Right ventricle myocardium superior (tissue), 1 donor: ENCODE results near the gene IGSF23. TPM values are rescaled to one million over a fixed set of nuclear protein-coding genes. Genes with fewer than 3 reads are reported as not detected.
A peak's percentile ranks its signal among the peaks of the same experiment; 100 is the strongest.
"Not testable (repeated sequence)": the region's sequence is repeated elsewhere in the genome, so short reads cannot be mapped to it uniquely, and the experiment has no call there.

ENCODE experiments used
- ATAC-seq: fragments of 200-7000 bp; cut with Tn5 transposase; one replicate; pipeline ENCODE4 v1.9.1; 2020; ENCODE audit warnings: mild to moderate bottlenecking; ENCODE audit not compliant: poor library complexity
- DNase-seq: peaks from one replicate; pipeline ENCODE4 v3.0.0-alpha.2; 2020
- intact Hi-C: fragments of 100-400 bp; cut with DNase I; formaldehyde crosslinking; loops from one replicate; pipeline ENCODE4 v1.11.2; 2022
- total RNA-seq: library from RNA; stranded (reverse); fragmentation: NEBNext Ultra II Directional; extraction: Animal tissue kit (Norgen Biotek cat#: 25700); gene quantifications from one replicate; pipeline ENCODE4 v1.2.1, GENCODE V29; 2021
- donor health status: DM: no; HTN: yes; CAD: no; lungs with severe emphysema.

IGSF23 gene
- total RNA-seq, 1 donor from 2014 or later, result not detected

DNA sequence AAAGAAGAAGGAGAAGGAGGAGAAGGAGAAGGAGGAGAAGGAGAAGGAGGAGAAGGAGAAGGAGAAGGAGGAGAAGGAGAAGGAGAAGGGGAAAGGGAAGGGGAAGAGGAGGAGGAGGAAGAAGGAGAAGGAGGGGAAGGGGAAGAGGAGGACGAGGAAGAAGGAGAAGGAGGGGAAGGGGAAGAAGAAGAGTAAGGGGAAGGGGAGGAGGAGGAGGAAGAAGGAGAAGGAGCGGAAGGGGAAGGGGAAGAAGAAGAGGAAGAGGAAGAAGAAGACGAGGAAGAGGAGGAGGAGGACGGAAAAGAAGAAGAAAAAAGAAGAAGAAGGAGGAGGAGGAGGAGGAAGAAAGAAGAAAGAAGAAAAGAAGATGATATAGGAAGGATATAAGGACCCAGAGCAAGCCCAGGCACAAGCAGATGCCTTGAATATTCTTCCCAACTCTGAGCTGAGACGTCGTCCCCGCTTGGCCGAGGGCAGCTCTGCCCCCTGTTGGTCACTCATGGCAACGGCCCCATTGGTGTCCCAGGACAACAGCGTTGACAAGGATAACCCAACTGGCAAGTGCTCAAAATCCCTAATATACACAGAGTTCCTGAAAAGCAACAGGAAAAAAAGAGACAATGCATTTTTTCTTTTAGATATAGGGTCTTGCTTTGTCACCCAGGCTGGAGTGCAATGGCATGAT, 30.6 kb upstream of the IGSF23 start:
- DNase-seq, result no peak

DNA sequence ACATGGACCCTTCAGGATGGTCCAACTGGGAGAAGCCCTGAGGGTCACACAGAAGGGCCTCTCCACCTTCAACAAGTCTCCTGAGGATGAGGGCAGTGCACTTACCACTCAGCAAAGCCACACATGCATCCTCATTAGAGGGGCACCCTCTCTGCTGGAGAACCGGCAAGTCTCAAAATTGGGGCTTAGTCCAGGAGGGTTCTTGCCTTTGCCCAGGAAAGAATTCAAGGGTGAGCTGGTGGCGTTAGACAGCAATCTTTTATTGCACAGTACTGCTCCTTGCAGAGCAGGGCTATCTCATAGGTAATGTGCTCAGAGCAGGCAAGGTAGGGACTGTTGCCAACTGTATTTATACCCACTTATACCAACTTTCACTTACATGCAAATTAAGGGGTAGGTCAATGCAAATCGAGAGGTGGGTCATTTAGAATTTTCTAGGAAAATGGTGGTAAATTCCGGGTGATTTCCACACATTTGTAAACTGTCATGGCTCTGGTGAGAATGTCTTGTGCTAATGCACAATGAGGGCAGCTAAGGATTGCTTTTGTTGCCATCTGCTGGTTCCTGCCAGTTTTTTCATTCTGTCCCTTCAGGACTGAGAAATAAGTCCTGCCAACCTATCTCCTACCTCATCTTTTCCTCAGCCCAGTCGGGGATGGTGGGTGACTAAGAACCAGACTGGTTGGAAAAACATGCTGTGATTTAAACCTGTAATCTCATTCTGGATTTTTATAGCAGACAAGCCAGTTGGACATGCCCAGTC, 27.8 kb upstream of the IGSF23 start:
- intact Hi-C loops, result no loop called here
- DNase-seq (no peak), ATAC-seq (no peak)

More for the DNA sequence above, 30.6 kb upstream of the IGSF23 start:
- intact Hi-C loops, result no loop called here
- ATAC-seq, result no peak

DNA sequence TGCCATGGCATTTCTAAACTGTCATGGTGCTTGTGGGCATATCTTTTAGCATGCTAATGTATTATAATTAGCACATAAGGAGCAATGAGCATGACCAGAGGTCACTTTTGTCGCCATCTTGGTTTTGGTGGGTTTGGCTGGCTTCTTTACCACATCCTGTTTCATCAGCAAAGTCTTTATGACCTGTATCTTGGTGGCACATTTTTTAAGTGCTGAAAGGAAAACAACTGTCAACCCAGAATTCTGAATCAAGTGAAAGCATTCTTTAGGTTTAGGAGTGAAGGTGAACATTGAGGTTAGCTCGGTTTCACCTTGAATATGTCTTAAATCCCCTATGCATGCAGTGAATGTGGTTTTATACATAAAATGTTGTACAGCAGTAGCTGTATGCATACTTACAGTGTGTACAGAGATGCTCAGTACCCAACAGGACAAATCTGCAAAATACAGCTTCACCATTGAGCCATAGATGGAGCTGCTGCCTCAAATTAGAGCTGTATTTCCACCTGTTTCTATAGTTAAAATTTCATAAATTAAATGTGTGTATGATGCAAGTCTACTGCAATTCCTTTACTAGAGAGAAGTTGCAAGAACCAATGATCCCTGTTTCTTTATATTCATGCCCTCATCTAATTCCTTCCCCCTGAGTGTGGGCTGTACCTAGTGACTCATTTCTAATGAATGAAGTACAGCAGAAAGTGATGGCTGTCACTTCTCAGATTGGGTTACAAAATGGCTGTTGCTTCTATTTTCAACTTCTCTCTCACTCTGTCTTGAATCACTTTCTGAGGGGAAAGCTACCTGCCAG, 25.2 kb upstream of the IGSF23 start:
- no peak for ATAC-seq
- intact Hi-C loops, result no loop called here
- no peak for DNase-seq

DNA sequence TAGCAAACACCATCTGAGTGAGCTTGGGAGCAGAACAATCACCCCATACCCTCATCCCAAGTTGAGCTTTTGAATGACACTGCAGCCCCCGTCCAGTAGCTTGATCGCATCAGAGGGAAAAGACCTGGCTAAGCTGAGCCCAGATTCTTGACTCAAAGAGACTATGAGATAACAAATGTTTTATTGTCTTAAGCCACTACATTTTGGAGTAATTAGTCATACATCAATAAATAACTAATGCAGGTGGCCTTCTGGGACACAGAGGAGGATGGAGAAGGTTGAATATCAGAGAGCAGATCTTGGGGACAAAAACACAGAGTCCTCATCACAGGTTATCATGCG, 24.6 kb upstream of the IGSF23 start:
- ATAC-seq, result no peak
- DNase-seq, result no peak
- intact Hi-C loops, result no loop called here

DNA sequence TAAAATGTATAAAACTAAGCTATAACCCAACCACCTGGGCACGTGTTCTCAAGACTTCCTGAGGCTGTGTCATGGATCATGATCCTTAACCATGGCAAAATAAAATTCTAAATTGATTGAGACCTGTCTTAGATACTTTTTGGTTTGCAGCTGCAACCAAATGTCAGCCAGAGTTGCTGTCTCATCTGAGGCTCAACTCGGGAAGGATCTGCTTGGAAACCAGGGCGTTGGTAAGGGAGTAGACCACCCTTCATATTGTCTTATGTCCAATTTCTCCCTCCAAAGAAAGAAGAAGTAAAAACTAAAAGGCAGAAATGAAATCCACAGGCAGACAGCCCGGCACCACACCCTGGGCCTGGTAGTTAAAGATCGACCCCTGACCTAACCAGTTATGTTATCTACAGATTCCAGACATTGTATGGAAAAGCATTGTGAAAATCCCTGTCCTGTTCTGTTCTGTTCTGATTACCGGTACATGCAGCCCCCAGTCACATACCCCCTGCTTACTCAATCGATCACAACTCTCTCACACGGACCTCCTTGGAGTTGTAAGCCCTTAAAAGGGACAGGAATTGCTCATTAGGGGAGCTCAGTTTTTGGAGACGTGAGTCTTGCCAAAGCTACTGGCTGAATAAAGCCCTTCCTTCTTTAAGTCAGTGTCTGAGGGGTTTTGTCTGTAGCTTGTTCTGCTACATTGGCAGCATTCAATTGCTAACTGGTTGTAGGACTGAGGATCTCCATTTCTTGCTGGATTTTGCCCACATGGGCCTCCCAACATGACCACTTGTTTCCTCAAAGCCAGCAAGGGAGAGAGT, 22.9 kb upstream of the IGSF23 start:
- DNase-seq (no peak), ATAC-seq (no peak)
- intact Hi-C loops, result no loop called here

DNA sequence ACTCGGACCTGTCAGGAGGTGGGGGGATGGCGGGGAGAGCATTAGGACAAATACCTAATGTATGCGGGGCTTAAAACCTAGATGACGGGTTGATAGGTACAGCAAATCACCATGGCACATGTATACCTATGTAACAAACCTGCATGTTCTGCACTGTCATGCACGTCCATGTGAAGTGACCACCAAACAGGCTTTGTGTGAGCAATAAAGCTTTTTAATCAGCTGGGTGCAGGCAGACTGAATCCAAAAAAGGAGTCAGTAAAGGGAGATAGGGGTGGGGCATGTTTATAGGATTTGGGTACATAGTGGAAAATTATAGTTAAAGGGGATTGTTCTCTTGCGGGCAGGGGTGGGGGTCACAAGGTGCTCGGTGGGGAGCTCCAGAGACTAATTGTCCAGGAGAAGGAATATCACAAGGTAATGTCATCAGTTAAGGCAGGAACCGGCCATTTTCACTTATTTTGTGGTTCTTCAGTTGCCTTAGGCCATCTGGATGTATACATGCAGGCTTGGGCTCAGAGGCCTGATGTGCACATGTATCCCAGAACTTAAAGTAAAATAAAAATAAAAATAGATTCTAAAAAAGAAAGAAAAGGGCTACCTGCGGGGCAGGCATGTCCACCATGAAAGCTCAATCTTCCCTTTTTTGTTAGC, 21.9 kb upstream of the IGSF23 start:
- DNase-seq, intact Hi-C loops, ATAC-seq: not testable (repeated sequence)

DNA sequence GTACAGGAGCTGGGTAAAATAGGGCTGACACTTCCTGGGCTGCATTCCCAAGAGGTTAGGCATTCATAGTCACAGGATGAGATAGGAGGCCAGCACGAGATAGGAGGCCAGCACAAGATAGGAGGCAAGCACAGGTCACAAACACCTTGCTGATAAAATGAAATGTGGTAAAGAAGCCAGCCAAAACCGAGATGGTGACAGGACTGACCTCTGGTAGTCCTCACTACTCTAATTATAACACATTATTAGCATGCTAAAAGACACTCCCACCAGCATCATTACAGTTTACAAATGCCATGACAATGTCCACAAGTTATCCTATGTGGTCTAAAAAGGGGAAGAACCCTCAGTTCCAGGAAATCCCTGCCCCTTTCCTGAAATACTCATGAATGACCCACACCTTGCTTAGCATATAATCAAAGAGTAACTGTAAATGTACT, 20.9 kb upstream of the IGSF23 start:
- ATAC-seq (peak; percentile 89), DNase-seq (no peak)
- intact Hi-C loops, result no loop called here

DNA sequence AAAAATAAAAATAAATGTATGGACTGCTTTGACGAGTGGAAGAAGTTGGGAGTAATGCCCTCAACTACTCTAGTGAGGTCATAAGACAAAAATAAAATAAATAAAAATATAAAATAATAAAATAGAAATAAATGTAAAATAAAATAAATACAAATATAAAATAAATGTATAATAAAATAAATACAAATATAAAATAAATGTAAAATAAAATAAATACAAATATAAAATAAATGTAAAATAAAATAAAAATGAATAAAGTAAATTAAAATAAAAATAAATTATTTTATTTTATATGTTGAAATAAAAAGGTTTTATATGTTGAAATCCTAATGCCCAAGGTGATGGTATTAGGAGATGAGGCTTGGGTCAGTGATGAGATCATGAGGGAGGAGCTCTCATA, 20.1 kb upstream of the IGSF23 start:
- ATAC-seq (no peak), DNase-seq (no peak)
- intact Hi-C loops, result no loop called here

DNA sequence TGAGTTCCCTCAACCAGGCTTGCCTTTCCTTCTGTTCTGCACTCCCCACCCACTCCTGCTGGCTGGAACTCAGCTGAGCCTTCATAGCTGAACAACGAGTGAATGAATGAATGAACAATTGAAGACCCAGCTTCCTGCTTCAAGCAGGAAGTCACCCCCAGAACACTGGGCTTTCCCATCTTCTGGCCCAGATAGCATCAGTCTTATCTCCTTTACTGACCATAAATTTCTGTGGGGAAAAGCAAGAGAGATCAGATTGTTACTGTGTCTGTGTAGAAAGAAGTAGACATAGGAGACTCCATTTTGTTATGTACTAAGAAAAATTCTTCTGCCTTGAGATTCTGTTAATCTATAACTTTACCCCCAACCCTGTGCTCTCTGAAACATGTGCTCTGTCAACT, 19.5 kb upstream of the IGSF23 start:
- intact Hi-C loops, ATAC-seq, DNase-seq: not testable (repeated sequence)

DNA sequence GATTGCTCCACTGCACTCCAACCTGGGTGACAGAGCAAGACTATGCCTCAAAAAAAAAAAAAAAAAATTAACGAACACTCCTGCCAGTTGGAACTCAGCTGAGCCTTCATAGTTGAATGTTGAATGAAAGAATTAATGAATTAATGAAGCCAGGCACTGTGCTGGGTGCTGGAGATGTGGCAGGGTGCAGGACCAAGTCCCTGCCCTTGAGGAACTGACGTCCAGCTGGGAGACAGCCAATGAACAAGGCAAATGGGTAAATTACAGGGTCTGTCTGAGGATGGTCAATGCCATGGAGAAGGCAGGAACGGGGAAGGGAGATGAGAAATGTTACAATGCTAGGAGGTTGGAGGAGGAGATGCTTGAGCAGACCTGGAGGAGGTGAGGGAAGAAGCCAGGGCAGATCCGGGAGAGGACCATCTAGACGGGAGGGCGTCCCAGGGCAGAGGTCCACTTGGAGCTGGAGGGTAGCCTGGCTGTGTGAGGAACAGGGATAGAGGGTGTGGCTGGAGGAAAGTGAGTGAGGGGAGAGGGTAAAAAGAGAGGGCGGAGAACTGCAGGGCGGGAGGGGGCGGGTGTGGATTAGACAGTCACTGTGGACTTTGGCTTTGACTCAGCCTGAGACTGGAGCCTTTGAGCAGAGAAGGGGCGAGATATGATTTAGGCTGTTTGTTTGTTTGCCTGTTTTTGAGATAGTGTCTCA, 16.8 kb upstream of the IGSF23 start:
- intact Hi-C loops, result no loop called here
- DNase-seq, result no peak
- no peak for ATAC-seq

DNA sequence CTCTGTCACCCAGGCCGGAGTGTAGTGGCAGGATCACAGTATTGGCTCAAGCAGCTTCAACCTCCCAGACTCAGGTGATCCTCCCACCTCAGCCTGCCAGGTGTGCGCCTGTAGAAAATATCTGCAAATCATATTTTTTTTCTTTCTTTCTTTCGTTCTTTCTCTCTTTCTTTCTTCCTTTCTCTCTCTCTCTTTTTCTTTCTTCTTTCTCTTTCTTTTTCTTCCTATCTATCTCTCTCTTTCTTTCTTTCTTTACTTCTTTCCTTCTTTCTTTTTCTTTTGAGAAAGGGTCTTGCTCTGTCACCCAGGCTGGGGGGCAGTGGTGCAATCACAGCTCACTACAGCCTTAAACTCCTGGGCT, 16.3 kb upstream of the IGSF23 start:
- DNase-seq (no peak), ATAC-seq (no peak)
- intact Hi-C loops, result no loop called here

DNA sequence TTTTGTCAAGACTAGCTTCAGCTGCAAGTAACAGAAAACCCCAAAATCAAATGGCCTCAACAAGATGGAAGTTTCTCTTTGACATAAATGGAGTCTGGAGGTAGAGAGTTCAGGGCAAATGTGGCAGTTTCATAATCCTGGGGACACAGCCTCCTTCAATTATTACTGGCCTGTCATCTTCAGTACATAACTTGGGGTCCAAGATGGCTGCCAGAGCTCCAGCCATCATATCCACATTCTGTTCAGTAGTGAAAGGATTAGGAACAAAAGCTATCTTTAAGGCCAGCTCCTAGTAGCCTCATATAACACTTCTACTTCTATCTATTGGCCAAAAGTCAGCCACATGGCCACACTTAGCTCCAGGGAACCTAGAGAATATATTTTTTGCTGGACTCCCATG, 15.0 kb upstream of the IGSF23 start:
- DNase-seq (no peak), ATAC-seq (no peak)
- intact Hi-C loops, result no loop called here

DNA sequence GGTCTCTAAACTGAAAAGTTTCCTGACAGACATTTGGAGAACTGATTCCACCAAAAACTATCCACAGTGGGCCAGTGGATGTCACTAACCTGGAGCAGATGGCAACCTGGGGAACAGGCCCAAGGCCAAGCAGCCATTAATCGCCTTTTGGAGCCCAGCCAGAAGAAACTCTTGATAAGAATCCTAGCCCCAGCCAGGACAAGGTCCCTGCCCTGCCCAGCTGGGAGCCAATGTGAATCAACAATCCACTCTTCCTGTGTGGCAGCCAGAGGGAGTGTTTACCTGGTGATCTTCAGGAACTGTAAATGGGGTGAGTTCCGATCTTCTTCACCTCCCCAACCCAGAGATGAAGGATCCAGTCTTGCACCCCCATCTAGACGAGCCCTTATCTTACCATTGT, 14.5 kb upstream of the IGSF23 start:
- DNase-seq (no peak), ATAC-seq (no peak)
- intact Hi-C loops, result no loop called here

DNA sequence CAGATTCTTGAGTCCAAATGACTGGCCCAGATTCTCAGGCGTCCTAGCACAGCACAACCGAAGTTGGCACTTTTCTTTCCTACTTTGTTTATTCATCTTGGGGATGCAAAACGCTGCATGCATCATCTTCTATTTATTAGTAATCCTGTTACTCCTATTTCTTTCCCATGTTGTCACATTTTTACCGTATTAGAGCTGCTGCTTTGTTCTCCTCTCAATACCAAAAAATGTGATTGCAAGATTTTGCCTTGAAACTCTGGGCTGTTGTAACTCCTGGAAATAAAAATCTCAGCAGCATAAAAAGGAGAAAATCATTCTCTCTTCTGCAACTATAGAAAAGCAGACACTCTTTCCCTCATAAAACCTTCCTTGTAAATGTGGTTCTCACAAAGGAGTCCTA, 12.9 kb upstream of the IGSF23 start:
- intact Hi-C loops, result no loop called here
- no peak for ATAC-seq
- DNase-seq, result no peak

DNA sequence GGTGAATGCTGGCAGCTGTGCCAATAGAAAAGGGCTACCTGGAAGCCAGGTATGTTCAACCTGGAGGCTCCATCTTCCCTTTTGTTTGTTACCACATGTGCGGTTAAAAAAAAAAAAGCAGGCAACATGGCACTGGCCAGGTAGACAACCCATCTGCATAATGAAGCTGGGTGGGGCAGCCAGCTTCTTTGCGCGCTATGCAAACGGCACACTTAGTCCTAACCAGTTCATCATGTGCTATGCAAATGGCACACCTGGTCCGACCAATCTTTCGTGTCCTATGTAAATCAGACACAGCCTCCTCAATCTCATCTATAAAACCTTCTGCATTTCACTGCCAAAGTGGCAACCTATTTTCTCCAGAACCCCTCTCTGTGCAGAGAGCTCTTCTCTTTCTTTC, 11.3 kb upstream of the IGSF23 start:
- intact Hi-C loops, result no loop called here
- no peak for DNase-seq

DNA sequence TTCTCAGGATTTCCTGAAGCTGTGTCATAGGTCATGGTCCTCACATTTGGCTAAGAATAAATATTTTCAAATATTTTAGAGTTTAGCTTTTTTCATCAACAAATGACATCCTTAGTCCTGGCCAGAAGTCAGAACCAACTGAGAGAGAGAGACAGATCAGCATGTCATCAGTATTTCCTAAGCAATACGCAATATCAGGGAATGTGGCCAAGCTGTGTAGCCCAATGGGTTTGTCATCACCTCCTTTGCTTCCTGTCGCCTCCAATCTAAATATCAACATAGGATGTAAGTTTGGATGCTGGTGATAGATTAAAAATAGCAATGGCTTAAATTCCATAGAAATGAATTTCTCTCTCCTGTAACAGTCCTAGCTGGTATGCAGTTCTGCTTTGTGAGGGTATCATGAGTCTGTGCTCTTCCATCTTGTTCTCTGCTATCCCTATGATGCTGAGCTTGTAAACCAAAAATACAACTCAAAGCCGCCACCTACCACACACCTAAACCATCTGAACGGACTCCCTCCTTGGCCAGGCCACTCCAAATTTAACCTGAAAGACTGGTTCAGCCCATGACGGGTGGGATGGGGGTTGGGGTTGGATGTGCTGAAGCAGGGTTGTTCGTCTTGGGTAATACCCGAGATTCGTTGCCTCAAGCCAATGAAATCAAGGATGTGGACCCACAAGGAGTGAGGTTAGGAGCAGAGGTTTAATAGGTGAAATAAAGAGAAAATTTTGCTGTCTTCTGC, 10.0 kb upstream of the IGSF23 start:
- DNase-seq (no peak), ATAC-seq (no peak)
- intact Hi-C loops, result no loop called here

More for the DNA sequence above, 11.3 kb upstream of the IGSF23 start:
- ATAC-seq, result no peak

DNA sequence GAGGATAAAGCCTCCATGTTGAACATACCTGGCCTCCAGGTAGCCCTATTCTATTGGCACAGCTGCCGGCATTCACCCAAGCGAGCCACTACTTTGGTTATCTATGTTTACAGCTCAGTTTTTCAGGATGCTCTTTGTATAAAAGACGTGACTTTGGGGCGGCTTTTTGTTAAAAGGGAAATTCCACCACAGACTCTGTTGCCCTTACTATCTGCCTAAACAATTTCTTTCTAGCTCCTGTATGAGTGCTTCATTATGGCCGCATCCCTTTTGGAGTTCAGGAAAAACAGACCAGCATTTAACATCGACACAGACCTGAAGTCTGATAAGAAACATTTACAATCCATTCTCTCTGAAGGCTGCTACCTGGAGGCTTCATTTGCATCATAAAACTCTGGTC, 9.1 kb upstream of the IGSF23 start:
- DNase-seq (no peak), ATAC-seq (no peak)
- intact Hi-C loops, result no loop called here
